HepG2 (cell line): ENCODE data around the gene MYH7B. TPM values are rescaled to one million over a fixed set of nuclear protein-coding genes. Genes with fewer than 3 reads are reported as not detected.
A peak's percentile ranks its signal among the peaks of the same experiment; 100 is the strongest.

Source experiments
- ATF7-NPFF ChIP-seq: sonication (generic); formaldehyde crosslinking; IDR thresholded peaks from 2 replicates; pipeline ENCODE4 v1.8.1; 2023; ENCODE audit warnings: mild to moderate bottlenecking, low read depth, missing genetic modification reagents, moderate library complexity
- BCL6 ChIP-seq: IDR thresholded peaks from 2 replicates; pipeline ENCODE4 v1.6.1; 2016; ENCODE audit warnings: missing genetic modification reagents, missing compliant biosample characterization
- CCAR2 ChIP-seq: fragments of 200-400 bp; formaldehyde crosslinking; optimal IDR thresholded peaks from 2 replicates; pipeline ENCODE3; 2018; ENCODE audit warnings: low read depth, mild to moderate bottlenecking, low read length, moderate library complexity
- GATAD2A ChIP-seq: IDR thresholded peaks from 2 replicates; pipeline ENCODE4 v1.6.1; 2016
- GTF3A ChIP-seq: sonication (generic); formaldehyde crosslinking; conservative IDR thresholded peaks from 2 replicates; pipeline ENCODE4 v1.4.0; 2020; ENCODE audit warnings: mild to moderate bottlenecking, missing genetic modification reagents
- MEIS1 ChIP-seq: sonication (generic); formaldehyde crosslinking; IDR thresholded peaks from 2 replicates; pipeline ENCODE4 v1.9.0; 2021; ENCODE audit warnings: mild to moderate bottlenecking, missing genetic modification reagents, moderate library complexity, borderline replicate concordance
- MXD1 ChIP-seq: sonication (generic); formaldehyde crosslinking; IDR thresholded peaks from 2 replicates; pipeline ENCODE4 v1.4.0; 2020; ENCODE audit warnings: mild to moderate bottlenecking, missing genetic modification reagents
- NCOA5 ChIP-seq: sonication (generic); formaldehyde crosslinking; IDR thresholded peaks from 2 replicates; pipeline ENCODE4 v1.4.0; 2020; ENCODE audit warnings: missing genetic modification reagents
- NFAT5 ChIP-seq: sonication (generic); formaldehyde crosslinking; IDR thresholded peaks from 2 replicates; pipeline ENCODE4 v1.4.0; 2020; ENCODE audit warnings: missing genetic modification reagents
- PAX8 ChIP-seq: sonication (generic); formaldehyde crosslinking; IDR thresholded peaks from 2 replicates; pipeline ENCODE4 v1.8.0; 2022; ENCODE audit warnings: mild to moderate bottlenecking, missing genetic modification reagents, borderline replicate concordance
- RXRA ChIP-seq: sonication (generic); formaldehyde crosslinking; IDR thresholded peaks from 2 replicates; pipeline ENCODE4 v1.5.1; 2020; ENCODE audit warnings: missing genetic modification reagents
- RXRB ChIP-seq: IDR thresholded peaks from 2 replicates; pipeline ENCODE4 v1.6.1; 2016; ENCODE audit warnings: borderline replicate concordance, missing genetic modification reagents, missing compliant biosample characterization
- SALL2 ChIP-seq: sonication (generic); formaldehyde crosslinking; IDR thresholded peaks from 2 replicates; pipeline ENCODE4 v1.8.1; 2023; ENCODE audit warnings: mild to moderate bottlenecking, missing genetic modification reagents, inconsistent platforms
- SCMH1 ChIP-seq: sonication (generic); formaldehyde crosslinking; IDR thresholded peaks from 2 replicates; pipeline ENCODE4 v1.9.0; 2021; ENCODE audit warnings: missing genetic modification reagents, mild to moderate bottlenecking, borderline replicate concordance
- SOX13 ChIP-seq, 3 experiments: fragments of 450-650 bp in 1 of 3; sonication (generic) in 1 of 3; formaldehyde crosslinking in 1 of 3; IDR thresholded peaks in 2 of 3; conservative IDR thresholded peaks in 1 of 3; 2 replicates each; pipeline versions ENCODE4 v1.5.0 to v1.6.1; 2016 to 2020; ENCODE audit warnings: antibody characterized with exemption in 1 of 3, mild to moderate bottlenecking in 1 of 3, missing compliant biosample characterization in 1 of 3, missing genetic modification reagents in 1 of 3, moderate library complexity in 1 of 3
- XRCC5 ChIP-seq: fragments of 200-400 bp; formaldehyde crosslinking; optimal IDR thresholded peaks from 2 replicates; pipeline ENCODE3; 2017; ENCODE audit warnings: mild to moderate bottlenecking, low read length
- ZBTB21 ChIP-seq: sonication (generic); formaldehyde crosslinking; IDR thresholded peaks from 2 replicates; pipeline ENCODE4 v1.4.0; 2020; ENCODE audit warnings: missing genetic modification reagents
- ZNF12 ChIP-seq: sonication (generic); formaldehyde crosslinking; IDR thresholded peaks from 2 replicates; pipeline ENCODE4 v1.5.0; 2020; ENCODE audit warnings: missing genetic modification reagents
- ZNF446 ChIP-seq: sonication (generic); formaldehyde crosslinking; IDR thresholded peaks from 2 replicates; pipeline ENCODE4 v1.5.0; 2020; ENCODE audit warnings: mild to moderate bottlenecking, missing genetic modification reagents
- ZNF543 ChIP-seq: sonication (generic); formaldehyde crosslinking; IDR thresholded peaks from 2 replicates; pipeline ENCODE4 v1.4.0; 2020; ENCODE audit warnings: mild to moderate bottlenecking, missing genetic modification reagents
- ZNF558 ChIP-seq: sonication (generic); formaldehyde crosslinking; IDR thresholded peaks from 2 replicates; pipeline ENCODE4 v1.9.0; 2022; ENCODE audit warnings: mild to moderate bottlenecking, missing genetic modification reagents, borderline replicate concordance
- ZSCAN20 ChIP-seq: sonication (generic); formaldehyde crosslinking; IDR thresholded peaks from 2 replicates; pipeline ENCODE4 v1.4.0; 2020; ENCODE audit warnings: missing genetic modification reagents, mild to moderate bottlenecking, borderline replicate concordance
- polyA plus RNA-seq, 8 experiments: library from polyadenylated mRNA; depleted of rRNA in 3 of 8; stranded (reverse) in 7 of 8; unstranded in 1 of 8; fragments of >200 nt; fragmentation: Illumina TruSeq in 4 of 8; extraction: Trizol in 4 of 8; gene quantifications; 2 replicates each; pipeline versions ENCODE4 v1.2.1 to v1.2.3, GENCODE V29; 2011 to 2016; ENCODE audit warnings: low read depth in 4 of 8, missing spikeins in 1 of 8, mixed read lengths in 1 of 8; ENCODE audit not compliant: insufficient read depth in 1 of 8
- total RNA-seq, 5 experiments: library from RNA; depleted of rRNA; stranded (reverse); fragments of >200 nt; fragmentation: Illumina TruSeq; extraction: Trizol; gene quantifications; 2 replicates each; pipeline ENCODE4 v1.2.3, GENCODE V29; 2016; ENCODE audit warnings: low read depth in 1 of 5
- TF ChIP-seq, protein P1 (sequence below): sonication (generic); formaldehyde crosslinking; IDR thresholded peaks from 2 replicates; pipeline ENCODE4 v1.4.0; 2020; ENCODE audit warnings: missing genetic modification reagents

The MYH7B gene
- total and polyA plus RNA-seq, 2 of the 13 experiments (the other 11 are each of a cell fraction or from before 2014, with no cell fraction given): 0.05 to 0.20 TPM

- TF ChIP-seq NFAT5 (CRISPR knock-in tag) (peak; percentile 80; the same call in 1 of the 2 replicates), GATAD2A (CRISPR knock-in tag) (peak; percentile 93), RXRB (CRISPR knock-in tag) (peak; percentile 87), XRCC5 (peak; percentile 95), SCMH1 (CRISPR knock-in tag) (no peak), ZBTB21 (peak; percentile 74; the same call in 1 of the 2 replicates), SALL2 (CRISPR knock-in tag) (peak; percentile 98), NCOA5 (CRISPR knock-in tag) (no peak), GTF3A (peak; percentile 100), ZSCAN20 (CRISPR knock-in tag) (0 out of 2 replicates have a peak, but pooled peaks have one; percentile 84), ZNF558 (CRISPR knock-in tag) (peak; percentile 96; the same call in 1 of the 2 replicates), MEIS1 (CRISPR knock-in tag) (peak; percentile 99), ZNF543 (CRISPR knock-in tag) (peak; percentile 98), ZNF12 (peak; percentile 88; the same call in 1 of the 2 replicates), SOX13 (IDR thresholded peaks at IDR 0.05) (peak; percentile 52; the same call in 1 of the 2 replicates), SOX13 (CRISPR knock-in tag; conservative IDR thresholded peaks at IDR 0.05 in 1 of 2, IDR thresholded peaks at IDR 0.05 in 1 of 2) (peak in 1 of 2 experiments; percentile 60; a peak in 3 of 4 replicates), MXD1 (CRISPR knock-in tag) (peak; percentile 93), RXRA (CRISPR knock-in tag) (peak; percentile 88), ZNF446 (no peak; the same call in 1 of the 2 replicates), CCAR2 (peak; percentile 66), BCL6 (CRISPR knock-in tag) (peak; percentile 76), PAX8 (peak; percentile 98), ATF7-NPFF (CRISPR knock-in tag) (peak; percentile 96; the same call in 1 of the 2 replicates)
- TF ChIP-seq, protein P1, sequence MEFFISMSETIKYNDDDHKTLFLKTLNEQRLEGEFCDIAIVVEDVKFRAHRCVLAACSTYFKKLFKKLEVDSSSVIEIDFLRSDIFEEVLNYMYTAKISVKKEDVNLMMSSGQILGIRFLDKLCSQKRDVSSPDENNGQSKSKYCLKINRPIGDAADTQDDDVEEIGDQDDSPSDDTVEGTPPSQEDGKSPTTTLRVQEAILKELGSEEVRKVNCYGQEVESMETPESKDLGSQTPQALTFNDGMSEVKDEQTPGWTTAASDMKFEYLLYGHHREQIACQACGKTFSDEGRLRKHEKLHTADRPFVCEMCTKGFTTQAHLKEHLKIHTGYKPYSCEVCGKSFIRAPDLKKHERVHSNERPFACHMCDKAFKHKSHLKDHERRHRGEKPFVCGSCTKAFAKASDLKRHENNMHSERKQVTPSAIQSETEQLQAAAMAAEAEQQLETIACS (CRISPR knock-in tag): no peak
These were observed at the start of gene MYH7B, which contains the start of gene GSS (continued) for GRCh38 chr20:34955231-34956040.
